Skin of body (tissue), 2 donors: ENCODE data around the gene APOC3. TPM values are rescaled to one million over a fixed set of nuclear protein-coding genes. Genes with fewer than 3 reads are reported as not detected.

ENCODE experiments used
- DNase-seq: peaks from one replicate; lab custom pipeline; 2025; lab: John Stamatoyannopoulos, UW
- total RNA-seq: library from RNA; depleted of rRNA; stranded (reverse); fragments of >200 nt; gene quantifications from one replicate; pipeline ENCODE4 v1.2.3, GENCODE V29; 2014

Gene APOC3
- total RNA-seq, 1 donor from 2014 or later, result not detected

DNA sequence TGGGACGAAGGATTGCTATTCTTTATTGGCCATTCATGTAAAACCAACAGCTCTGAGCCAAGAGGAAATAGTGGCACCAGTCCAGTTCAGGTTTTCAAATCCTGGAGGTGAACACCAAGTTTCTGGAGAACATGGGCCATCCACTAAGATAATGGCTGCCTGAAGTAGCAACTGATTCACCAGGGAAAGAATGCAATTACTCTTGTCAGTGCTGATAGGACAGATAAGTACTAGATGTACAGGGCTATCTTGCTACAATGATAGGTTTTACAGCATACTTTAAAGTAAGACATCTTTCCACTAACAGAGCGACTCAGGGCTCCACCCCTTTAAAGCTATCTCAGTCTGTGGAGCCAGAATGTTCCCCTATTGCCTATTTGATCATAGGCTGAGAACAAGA, 44.5 kb downstream of the APOC3 start:
- no peak for DNase-seq

DNA sequence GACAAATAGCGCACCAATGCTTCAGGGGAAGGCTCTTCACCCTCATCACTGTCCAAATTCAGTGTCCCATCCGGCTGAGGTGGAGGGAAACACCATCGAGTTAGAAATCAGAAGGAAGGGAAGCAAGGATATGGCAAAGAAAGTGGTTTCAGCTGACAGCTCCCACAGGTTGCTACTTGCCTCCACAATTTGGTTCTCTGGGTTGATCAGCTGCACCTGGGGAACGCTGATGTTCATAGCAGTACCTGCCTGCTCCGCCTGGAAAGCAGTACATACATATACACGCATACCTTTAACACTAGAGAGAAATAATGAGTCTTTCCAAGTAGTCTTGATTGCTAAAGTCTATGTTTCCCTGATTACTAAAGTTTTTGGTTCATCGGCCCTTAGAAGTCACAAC, 45.5 kb downstream of the APOC3 start:
- no peak for DNase-seq

DNA sequence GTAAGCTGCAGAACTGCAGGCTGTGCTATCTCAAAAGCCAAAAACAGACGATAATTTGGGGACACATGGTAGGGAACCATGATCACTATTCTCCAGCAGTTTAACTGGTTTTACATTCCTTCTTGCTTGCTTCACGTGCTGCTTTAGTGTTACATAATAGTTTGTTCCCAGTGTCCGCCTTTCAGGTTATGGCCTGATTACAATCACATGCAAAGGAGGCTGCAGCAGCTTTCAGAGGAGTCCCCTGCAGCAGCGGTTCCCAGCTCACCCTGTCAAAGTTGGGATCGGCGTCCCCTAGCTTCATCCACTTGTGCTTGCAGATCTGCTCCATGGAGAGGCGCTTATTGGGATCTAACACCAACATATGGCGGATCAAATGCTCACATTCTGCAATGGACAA, 46.9 kb downstream of the APOC3 start:
- no peak for DNase-seq

DNA sequence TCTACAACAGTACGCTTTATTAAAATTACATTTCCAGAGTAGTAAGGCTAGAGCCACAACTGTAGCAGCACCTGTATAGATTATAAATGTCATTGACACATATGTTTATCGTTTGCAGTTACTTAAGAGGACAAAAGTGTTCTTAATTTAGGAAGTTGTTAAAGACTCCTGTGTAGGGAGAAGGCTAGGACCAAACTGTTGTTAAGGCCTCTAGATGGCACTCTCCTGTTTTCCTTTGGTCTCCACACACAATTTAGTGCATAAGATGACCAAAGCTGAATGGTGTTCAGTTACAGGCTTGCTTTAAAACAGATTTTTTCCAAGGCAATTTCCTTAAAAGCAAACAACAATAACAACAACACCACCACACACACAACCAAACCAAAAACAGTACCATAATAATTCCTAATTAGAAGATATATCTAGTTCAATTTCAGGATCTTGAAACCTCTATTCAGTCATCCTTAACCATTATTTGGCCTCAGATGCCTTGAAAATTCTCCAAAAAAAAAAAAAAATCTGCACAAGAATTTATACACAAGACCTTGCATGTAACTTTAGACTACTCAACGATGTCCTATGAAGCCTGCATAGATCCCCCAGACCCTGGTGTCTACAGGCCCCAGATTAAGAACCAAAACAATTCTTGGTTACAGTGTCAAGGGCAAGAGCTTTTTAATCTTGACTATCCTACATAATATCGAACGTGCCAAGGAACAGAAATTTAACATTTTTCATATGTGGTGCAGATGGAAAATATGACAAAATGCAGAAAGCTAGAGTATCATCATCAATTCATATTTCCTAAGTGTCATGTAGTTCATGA, 50.3 kb downstream of the APOC3 start:
- peak; percentile 91 for DNase-seq

DNA sequence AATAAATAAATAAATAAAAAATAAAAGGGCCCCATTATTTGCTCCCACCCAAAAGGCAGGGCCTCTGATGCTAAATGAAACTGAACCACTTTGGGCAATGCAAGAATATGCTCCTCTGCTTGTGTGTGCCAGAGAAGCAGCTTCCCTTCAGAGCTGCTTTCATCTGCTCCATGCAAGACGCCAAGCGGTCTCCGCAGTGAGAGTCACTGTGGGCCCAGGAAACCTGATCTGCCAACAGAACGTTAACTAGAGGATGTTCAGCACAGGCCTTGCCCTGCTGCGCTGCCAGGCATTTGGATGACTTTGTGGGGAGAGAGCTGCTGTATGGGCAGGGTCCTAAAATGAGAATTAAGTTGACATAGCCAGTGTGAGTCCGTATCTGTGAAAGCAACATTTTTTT, 51.4 kb downstream of the APOC3 start:
- DNase-seq, result peak; percentile 23

DNA sequence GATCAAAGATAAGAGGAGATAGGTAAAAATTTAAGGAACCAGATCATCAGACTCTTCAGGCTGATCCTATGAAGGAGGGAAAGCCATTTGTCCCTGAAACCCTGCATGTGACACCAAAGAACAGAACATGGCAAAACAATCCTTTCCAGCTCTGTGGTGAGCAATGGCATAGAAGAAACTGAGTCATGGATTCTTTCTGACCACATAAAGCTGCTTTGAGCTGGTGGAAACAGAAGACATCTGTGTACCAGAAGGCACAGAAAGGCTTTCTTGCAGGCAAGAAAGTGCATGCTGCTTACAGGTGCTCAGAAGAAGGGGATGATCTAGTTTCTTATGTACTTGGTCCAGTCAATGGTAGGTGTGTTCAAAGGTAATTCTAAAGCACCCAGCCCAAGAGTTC, 52.7 kb downstream of the APOC3 start:
- peak; percentile 70 for DNase-seq

Other genes with a start within 250 kb of the APOC3 start
- 10.8 TPM for gene BUD13, start 56.9 kb upstream of the APOC3 start, total RNA-seq
- 21.8 TPM for gene ZPR1, start 41.9 kb upstream of the APOC3 start, total RNA-seq
- not detected for gene APOA5, start 38.0 kb upstream of the APOC3 start, total RNA-seq
- not detected for gene APOA4, start 6.6 kb upstream of the APOC3 start, total RNA-seq
- 1.6 TPM for gene APOA1, start 7.7 kb downstream of the APOC3 start, total RNA-seq